ENCODE data around the gene AGFG2. TPM values are rescaled to one million over a fixed set of nuclear protein-coding genes. Genes with fewer than 3 reads are reported as not detected.

Gene AGFG2
- total RNA-seq, 1 experiment from 2014 or later = 11.2 TPM

DNA sequence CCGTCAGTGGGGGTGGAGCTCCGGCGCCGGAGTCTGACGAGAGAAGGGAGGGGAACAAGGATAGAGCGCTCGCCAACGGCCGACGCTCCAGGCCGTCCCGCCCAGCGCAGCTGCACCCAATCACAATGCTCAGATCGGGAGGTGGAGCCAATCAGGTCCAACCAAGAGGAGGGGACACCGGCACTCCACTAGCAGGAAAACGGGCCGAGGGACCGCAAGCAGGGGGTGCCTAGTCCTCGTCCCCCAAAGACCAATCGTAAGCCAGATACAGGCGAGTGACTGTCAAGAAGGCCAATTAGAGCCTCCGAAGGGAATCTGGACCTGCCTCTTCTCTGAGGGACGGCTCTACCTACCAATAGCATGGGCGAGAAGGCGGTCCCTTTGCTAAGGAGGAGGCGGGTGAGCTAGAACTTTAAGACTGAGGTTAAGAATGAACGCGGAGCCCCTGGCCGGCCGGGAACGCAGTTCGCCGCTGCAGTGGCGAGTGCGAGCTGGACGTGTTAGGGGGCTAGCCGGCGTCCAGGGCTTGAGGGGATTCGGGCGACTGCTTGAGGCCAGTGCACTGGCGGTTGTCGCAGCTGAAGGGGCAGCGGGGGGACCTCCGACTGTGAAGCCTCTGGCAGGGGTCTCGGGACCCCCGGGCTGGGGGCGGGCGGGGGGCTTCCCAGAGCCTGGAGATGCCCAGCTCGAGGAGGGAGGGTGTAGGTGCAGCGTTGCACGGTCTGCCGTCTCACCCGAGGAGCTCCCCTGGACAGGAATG is 47.4 kb downstream of the AGFG2 start, which contains the start of gene FBXO24:
Gene FBXO24 (plus strand): TSS at position 63 of the 760 bp plus-strand sequence. CDS start 298 bp downstream, at position 361.
- H3K27me3 ChIP-seq (ENCODE audit: insufficient read depth, low read length) = no peaks in the 10 kb centered on the region
- no peaks in the 10 kb centered on the region for H3K79me1 ChIP-seq (ENCODE audit: insufficient read depth, low read depth, low read length, poor library complexity, severe bottlenecking)
- no peak within 1 kb of the TSS for H3K23ac ChIP-seq (ENCODE audit: insufficient read length, low read depth, low read length)
- H3K18ac ChIP-seq (ENCODE audit: insufficient read length, low read depth, low read length) = peak within 1 kb of the TSS; percentile 85
- H2BK120ac ChIP-seq (ENCODE audit: low read depth, low read length, poor library complexity, severe bottlenecking) = no peak within 1 kb of the TSS
- no peak within 1 kb of the TSS for H2BK5ac ChIP-seq (ENCODE audit: insufficient read length, low read length)
- H2AK5ac ChIP-seq (ENCODE audit: insufficient read length, low read length) = no peak within 1 kb of the TSS
- peaks cover 26% of the 10 kb centered on the region for H3K27me3 Mint-ChIP-seq (ENCODE audit: low read depth)
- H3K27ac Mint-ChIP-seq = peak within 1 kb of the TSS; percentile 97 to 99 (median 99)
- no peak within 1 kb of the TSS for H2BK12ac ChIP-seq (ENCODE audit: insufficient read length, low read depth, low read length)
- peaks cover 0 to 9% (median 4%) of the 10 kb centered on the region in 3 experiments; a peak in 2 of 7 replicates for H3K36me3 Mint-ChIP-seq (ENCODE audit: insufficient read depth in 1 of 3, low read depth in 3 of 3)
- H4K91ac ChIP-seq (ENCODE audit: insufficient read length, low read depth, low read length) = no peak within 1 kb of the TSS
- no peak for TF ChIP-seq CTCF (conservative IDR thresholded peaks at IDR 0.05)
- no peak within 1 kb of the TSS for H4K5ac ChIP-seq (ENCODE audit: insufficient read length, low read depth, low read length)
- H3K9me3 ChIP-seq (ENCODE audit: control insufficient read depth, low read depth, low read length) = no peaks in the 10 kb centered on the region
- H2AFZ ChIP-seq (ENCODE audit: low read length) = no peak within 1 kb of the TSS
- H3K4ac ChIP-seq (ENCODE audit: low read depth, low read length) = no peak within 1 kb of the TSS
- peaks cover 8% of the 10 kb centered on the region for H3K23me2 ChIP-seq (ENCODE audit: insufficient read length, low read depth, low read length, poor library complexity, severe bottlenecking)
- H3K79me2 ChIP-seq (ENCODE audit: insufficient read depth, low read length) = no peaks in the 10 kb centered on the region
- no peak within 1 kb of the TSS for H3K27ac ChIP-seq (ENCODE audit: insufficient read length, low read depth, low read length)
- peak; percentile 100 for DNase-seq
- no peak within 1 kb of the TSS for H2BK15ac ChIP-seq (ENCODE audit: low read depth, low read length)
- no peaks in the 10 kb centered on the region for H4K20me1 ChIP-seq (ENCODE audit: control insufficient read depth, insufficient read depth, insufficient read length)
- no peak within 1 kb of the TSS for H4K8ac ChIP-seq (replicated peaks; ENCODE audit: insufficient read length, low read depth, low read length)
- H3K4me2 ChIP-seq (ENCODE audit: insufficient read depth, insufficient read length, low read length) = peak within 1 kb of the TSS; percentile 93
- H3K4me1 ChIP-seq (ENCODE audit: insufficient read depth, low read length) = peaks cover 7% of the 10 kb centered on the region; the same call in 1 of the 2 replicates
- H3K14ac ChIP-seq (ENCODE audit: insufficient read depth, low read length) = peak within 1 kb of the TSS; percentile 94
- no peaks in the 10 kb centered on the region for H3K9me3 Mint-ChIP-seq
- no CpG with 5 or more reads among the region's 53 CpGs for WGBS (ENCODE audit: extremely low coverage, insufficient read length, low lambda C conversion rate)
- H2BK20ac ChIP-seq (ENCODE audit: low read depth, low read length, poor library complexity, severe bottlenecking) = no peak within 1 kb of the TSS
- H3T11ph ChIP-seq (ENCODE audit: low read length) = no peak within 1 kb of the TSS
- H3K56ac ChIP-seq (ENCODE audit: insufficient read length, low read depth, low read length) = no peak within 1 kb of the TSS
- peak within 1 kb of the TSS; percentile 90 to 98 for H3K4me3 Mint-ChIP-seq
- H3K4me1 Mint-ChIP-seq = peaks cover 39 to 45% of the 10 kb centered on the region in 2 experiments
- peak within 1 kb of the TSS; percentile 75 for H3K9ac ChIP-seq (ENCODE audit: extremely low read depth, insufficient read length, low read length)
